ENCODE results near the gene LRRC74B. TPM values are rescaled to one million over a fixed set of nuclear protein-coding genes. Genes with fewer than 3 reads are reported as not detected.
A peak's percentile ranks its signal among the peaks of the same experiment; 100 is the strongest.

LRRC74B gene
- polyA plus RNA-seq, 1 experiment: not detected

GRCh38 chr22:21030621-21031544 lies 14.9 kb upstream of the LRRC74B start:
- Histone ChIP-seq H3K27me3 (ENCODE audit: control insufficient read depth, insufficient read depth, low read length) (peaks cover 23% of the 10 kb centered on the region), H3K27ac (ENCODE audit: low read depth, low read length) (no peak overlapping the region), H3K4me3 (ENCODE audit: low read depth, low read length) (no peak overlapping the region), H3K9me3 (ENCODE audit: control insufficient read depth, insufficient read depth, low read length) (peaks cover 2% of the 10 kb centered on the region; the same call in 1 of the 2 replicates)
- ChIA-PET POLR2A (no interaction called here), CTCF (no interaction called here)
- DNase-seq (ENCODE audit: low read depth, low spot score): no peak
- no peak for TF ChIP-seq CTCF (IDR thresholded peaks at IDR 0.05; ENCODE audit: low read depth, low read length)

GRCh38 chr22:21031545-21032036 lies 14.2 kb upstream of the LRRC74B start:
- POLR2A ChIA-PET: no interaction called here
- Histone ChIP-seq H3K27me3 (ENCODE audit: control insufficient read depth, insufficient read depth, low read length) (peaks cover 23% of the 10 kb centered on the region), H3K9me3 (ENCODE audit: control insufficient read depth, insufficient read depth, low read length) (no peaks in the 10 kb centered on the region; the same call in 1 of the 2 replicates), H3K4me3 (ENCODE audit: low read depth, low read length) (no peak overlapping the region; the same call in 1 of the 2 replicates), H3K27ac (ENCODE audit: low read depth, low read length) (no peak overlapping the region)
- DNase-seq (ENCODE audit: low read depth, low spot score): no peak
- no peak for TF ChIP-seq CTCF (IDR thresholded peaks at IDR 0.05; ENCODE audit: low read depth, low read length)
- CTCF ChIA-PET: no interaction called here

- Histone ChIP-seq H3K27ac (ENCODE audit: low read depth, low read length) (no peak within 1 kb of the TSS), H3K27me3 (ENCODE audit: control insufficient read depth, insufficient read depth, low read length) (peaks cover 23% of the 10 kb centered on the region), H3K9me3 (ENCODE audit: control insufficient read depth, insufficient read depth, low read length) (no peaks in the 10 kb centered on the region; the same call in 1 of the 2 replicates), H3K4me3 (ENCODE audit: low read depth, low read length) (peak within 1 kb of the TSS; percentile 25)
- POLR2A ChIA-PET: no interaction called here
- no peak for DNase-seq (ENCODE audit: low read depth, low spot score)
- TF ChIP-seq CTCF (IDR thresholded peaks at IDR 0.05; ENCODE audit: low read depth, low read length): no peak
- CTCF ChIA-PET: no interaction called here
These were observed 13.5 kb upstream of the LRRC74B start, which contains the start of gene SLC7A4 for GRCh38 chr22:21032037-21032867. Gene SLC7A4, minus strand, starts transcription at chr22:21032561. Its CDS starts 749 bp downstream, at chr22:21031812.

GRCh38 chr22:21032868-21033688 lies 12.7 kb upstream of the LRRC74B start:
- Histone ChIP-seq H3K9me3 (ENCODE audit: control insufficient read depth, insufficient read depth, low read length) (no peaks in the 10 kb centered on the region; the same call in 1 of the 2 replicates), H3K4me3 (ENCODE audit: low read depth, low read length) (no peak overlapping the region), H3K27me3 (ENCODE audit: control insufficient read depth, insufficient read depth, low read length) (peaks cover 23% of the 10 kb centered on the region), H3K27ac (ENCODE audit: low read depth, low read length) (no peak overlapping the region)
- no peak for DNase-seq (ENCODE audit: low read depth, low spot score)
- ChIA-PET POLR2A (no interaction called here), CTCF (no interaction called here)
- TF ChIP-seq CTCF (IDR thresholded peaks at IDR 0.05; ENCODE audit: low read depth, low read length): no peak

Data from AG04450 (cell line).